Gastrocnemius medialis (tissue), 4 donors: ENCODE data around the gene NECAB3.

Experiments
- POLR2A ChIP-seq, 2 donors: fragments of 450-650 bp; IDR thresholded peaks; one replicate each; pipeline ENCODE4 v1.6.1; 2017; ENCODE audit warnings: antibody characterized with exemption in 2 of 2, mild to moderate bottlenecking in 2 of 2, moderate library complexity in 2 of 2
- TF ChIP-seq, protein P1 (sequence below), 5 experiments: fragments of 450-650 bp in 3 of 5; fragments of 200-600 bp in 2 of 5; sonication (generic) in 2 of 5; IDR thresholded peaks in 4 of 5; conservative IDR thresholded peaks in 1 of 5; 1 replicate in 4 of 5; 2 replicates in 1 of 5; pipeline ENCODE4 v1.5.1; 2016 to 2019; ENCODE audit warnings: antibody characterized with exemption in 5 of 5, mild to moderate bottlenecking in 3 of 5, moderate library complexity in 3 of 5

DNA sequence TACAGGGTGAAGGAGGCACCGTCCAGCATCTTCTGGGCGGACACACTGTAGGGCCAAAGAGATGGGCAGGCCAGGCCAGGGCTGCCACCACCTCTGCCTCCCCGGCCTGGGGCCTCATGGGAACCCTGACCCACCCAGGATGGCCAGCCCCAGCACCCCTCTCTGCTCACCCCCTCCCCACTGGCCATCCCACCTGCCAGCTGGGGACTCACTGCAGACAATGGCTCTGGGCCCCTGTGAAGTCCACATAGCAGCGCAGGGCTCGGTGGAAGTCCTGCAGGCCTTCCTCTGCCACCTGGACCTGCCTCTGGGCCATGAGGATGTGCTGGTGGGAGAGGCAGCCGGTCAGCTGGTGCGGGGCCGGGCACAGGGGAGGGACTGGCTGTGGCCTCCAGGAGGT lies 15.7 kb downstream of the NECAB3 start:
- TF ChIP-seq, protein P1, sequence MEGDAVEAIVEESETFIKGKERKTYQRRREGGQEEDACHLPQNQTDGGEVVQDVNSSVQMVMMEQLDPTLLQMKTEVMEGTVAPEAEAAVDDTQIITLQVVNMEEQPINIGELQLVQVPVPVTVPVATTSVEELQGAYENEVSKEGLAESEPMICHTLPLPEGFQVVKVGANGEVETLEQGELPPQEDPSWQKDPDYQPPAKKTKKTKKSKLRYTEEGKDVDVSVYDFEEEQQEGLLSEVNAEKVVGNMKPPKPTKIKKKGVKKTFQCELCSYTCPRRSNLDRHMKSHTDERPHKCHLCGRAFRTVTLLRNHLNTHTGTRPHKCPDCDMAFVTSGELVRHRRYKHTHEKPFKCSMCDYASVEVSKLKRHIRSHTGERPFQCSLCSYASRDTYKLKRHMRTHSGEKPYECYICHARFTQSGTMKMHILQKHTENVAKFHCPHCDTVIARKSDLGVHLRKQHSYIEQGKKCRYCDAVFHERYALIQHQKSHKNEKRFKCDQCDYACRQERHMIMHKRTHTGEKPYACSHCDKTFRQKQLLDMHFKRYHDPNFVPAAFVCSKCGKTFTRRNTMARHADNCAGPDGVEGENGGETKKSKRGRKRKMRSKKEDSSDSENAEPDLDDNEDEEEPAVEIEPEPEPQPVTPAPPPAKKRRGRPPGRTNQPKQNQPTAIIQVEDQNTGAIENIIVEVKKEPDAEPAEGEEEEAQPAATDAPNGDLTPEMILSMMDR (IDR thresholded peaks at IDR 0.05 in 4 of 5, conservative IDR thresholded peaks at IDR 0.05 in 1 of 5) = no peak
- no peak for TF ChIP-seq POLR2A (IDR thresholded peaks at IDR 0.05)
